Measurements from ENCODE around the gene PNPLA1. TPM values are rescaled to one million over a fixed set of nuclear protein-coding genes. Genes with fewer than 3 reads are reported as not detected.

PNPLA1 gene
- total RNA-seq, 1 experiment from 2014 or later: 0.17 TPM

GRCh38 chr6:36284359-36284758 is 14.5 kb downstream of the PNPLA1 start:
- no peak for DNase-seq

GRCh38 chr6:36285187-36285671 is 15.4 kb downstream of the PNPLA1 start:
- H3K27ac ChIP-seq: no peak overlapping the region
- no peak for DNase-seq
- TF ChIP-seq CTCF (conservative IDR thresholded peaks at IDR 0.05): no peak
- TF ChIP-seq EZH2 (IDR thresholded peaks at IDR 0.05; ENCODE audit: low read depth): no peak
- intact Hi-C loops (cut with micrococcal nuclease; ENCODE audit: unreplicated experiment): no loop called here
- BruUV-seq (replicated peaks): no TSS peak
- no peaks in the 10 kb centered on the region for H3K27me3 ChIP-seq (ENCODE audit: insufficient read depth, low read depth)
- H3K9me2 ChIP-seq (ENCODE audit: insufficient read depth): no peaks in the 10 kb centered on the region
- no peaks in the 10 kb centered on the region for H3K9me3 ChIP-seq (ENCODE audit: insufficient read depth, low read depth)
- no peak overlapping the region for H3K4me3 ChIP-seq
- no peaks in the 10 kb centered on the region for H4K20me1 ChIP-seq (ENCODE audit: insufficient read depth)
- no peaks in the 10 kb centered on the region for H3K79me2 ChIP-seq (ENCODE audit: low read depth)
- H3K36me3 ChIP-seq (ENCODE audit: low read depth): no peaks in the 10 kb centered on the region
- no peak overlapping the region for H2AFZ ChIP-seq
- POLR2A ChIA-PET (ENCODE audit: unreplicated experiment): no interaction called here
- peaks cover 26% of the 10 kb centered on the region for H3F3A ChIP-seq (ENCODE audit: insufficient read depth, low read depth)
- CTCF ChIA-PET: no interaction called here
- no peak overlapping the region for H3K4me2 ChIP-seq
- H3K4me1 ChIP-seq (replicated peaks; ENCODE audit: insufficient read depth): peaks cover 45% of the 10 kb centered on the region

More at GRCh38 chr6:36284359-36284758, 14.5 kb downstream of the PNPLA1 start:
- H3K36me3 ChIP-seq (ENCODE audit: low read depth): no peaks in the 10 kb centered on the region
- TF ChIP-seq CTCF (conservative IDR thresholded peaks at IDR 0.05): no peak
- TF ChIP-seq EZH2 (IDR thresholded peaks at IDR 0.05; ENCODE audit: low read depth): no peak
- intact Hi-C loops (cut with micrococcal nuclease; ENCODE audit: unreplicated experiment): no loop called here
- BruUV-seq (replicated peaks): no TSS peak
- H3K4me3 ChIP-seq: no peak overlapping the region
- CTCF ChIA-PET: no interaction called here
- peaks cover 17% of the 10 kb centered on the region for H3F3A ChIP-seq (ENCODE audit: insufficient read depth, low read depth)
- H3K9me2 ChIP-seq (ENCODE audit: insufficient read depth): no peaks in the 10 kb centered on the region
- POLR2A ChIA-PET (ENCODE audit: unreplicated experiment): no interaction called here
- H2AFZ ChIP-seq: no peak overlapping the region
- no peaks in the 10 kb centered on the region for H4K20me1 ChIP-seq (ENCODE audit: insufficient read depth)
- H3K9me3 ChIP-seq (ENCODE audit: insufficient read depth, low read depth): no peaks in the 10 kb centered on the region
- no peak overlapping the region for H3K4me2 ChIP-seq
- H3K79me2 ChIP-seq (ENCODE audit: low read depth): no peaks in the 10 kb centered on the region
- peaks cover 36% of the 10 kb centered on the region for H3K4me1 ChIP-seq (replicated peaks; ENCODE audit: insufficient read depth)
- H3K27ac ChIP-seq: no peak overlapping the region
- H3K27me3 ChIP-seq (ENCODE audit: insufficient read depth, low read depth): no peaks in the 10 kb centered on the region

DNA sequence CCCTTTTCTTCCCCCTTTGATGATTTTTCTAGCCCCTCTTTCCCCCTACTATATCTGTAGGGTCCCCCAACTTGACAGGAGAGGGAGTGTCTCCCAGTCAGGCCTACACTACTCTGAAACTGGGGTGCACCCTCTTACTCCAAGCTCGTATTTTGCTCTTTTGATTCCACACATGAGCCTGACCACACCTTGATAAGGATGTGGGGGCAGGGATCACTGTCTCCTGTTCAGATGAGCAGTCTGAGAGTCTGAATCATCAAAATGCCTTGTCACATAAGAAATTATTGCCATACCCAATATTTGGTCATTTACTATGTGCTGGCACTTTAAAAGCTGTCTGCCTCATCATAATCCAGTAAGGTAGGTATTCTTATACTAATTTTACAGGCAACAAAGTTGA is 15.9 kb downstream of the PNPLA1 start:
- H3K4me1 ChIP-seq (replicated peaks; ENCODE audit: insufficient read depth): peaks cover 51% of the 10 kb centered on the region
- no peaks in the 10 kb centered on the region for H4K20me1 ChIP-seq (ENCODE audit: insufficient read depth)
- peaks cover 31% of the 10 kb centered on the region for H3F3A ChIP-seq (ENCODE audit: insufficient read depth, low read depth)
- CTCF ChIA-PET: no interaction called here
- H3K9me2 ChIP-seq (ENCODE audit: insufficient read depth): no peaks in the 10 kb centered on the region
- POLR2A ChIA-PET (ENCODE audit: unreplicated experiment): no interaction called here
- intact Hi-C loops (cut with micrococcal nuclease; ENCODE audit: unreplicated experiment): no loop called here
- no peak for TF ChIP-seq CTCF (conservative IDR thresholded peaks at IDR 0.05)
- no peak for TF ChIP-seq EZH2 (IDR thresholded peaks at IDR 0.05; ENCODE audit: low read depth)
- H3K36me3 ChIP-seq (ENCODE audit: low read depth): no peaks in the 10 kb centered on the region
- H3K4me3 ChIP-seq: no peak overlapping the region
- no peak for DNase-seq
- H3K4me2 ChIP-seq: peak overlapping the region; percentile 18; the same call in 1 of the 2 replicates
- H3K79me2 ChIP-seq (ENCODE audit: low read depth): no peaks in the 10 kb centered on the region
- no peak overlapping the region for H2AFZ ChIP-seq
- no TSS peak for BruUV-seq (replicated peaks)
- H3K9me3 ChIP-seq (ENCODE audit: insufficient read depth, low read depth): no peaks in the 10 kb centered on the region
- no peak overlapping the region for H3K27ac ChIP-seq
- H3K27me3 ChIP-seq (ENCODE audit: insufficient read depth, low read depth): no peaks in the 10 kb centered on the region
